ENCODE results near the gene NFASC.

NFASC gene

GRCh38 chr1:204931768-204932572, 61.3 kb downstream of the NFASC start:
- TF ChIP-seq CTCF (conservative IDR thresholded peaks at IDR 0.05; ENCODE audit: control insufficient read depth, insufficient read depth, low read depth, low read length): no peak
- DNase-seq (ENCODE audit: low read depth): no peak
- H3K4me3 ChIP-seq (ENCODE audit: control insufficient read depth, low read depth, low read length): no peak overlapping the region

- no peak for DNase-seq (ENCODE audit: low read depth)
- no peak overlapping the region for H3K4me3 ChIP-seq (ENCODE audit: control insufficient read depth, low read depth, low read length)
- TF ChIP-seq CTCF (conservative IDR thresholded peaks at IDR 0.05; ENCODE audit: control insufficient read depth, insufficient read depth, low read depth, low read length): no peak
These were observed 61.9 kb downstream of the NFASC start for GRCh38 chr1:204932573-204932909.

GRCh38 chr1:204935155-204935554, 64.5 kb downstream of the NFASC start:
- no peak for DNase-seq (ENCODE audit: low read depth)
- no peak for TF ChIP-seq CTCF (conservative IDR thresholded peaks at IDR 0.05; ENCODE audit: control insufficient read depth, insufficient read depth, low read depth, low read length)
- no peak overlapping the region for H3K4me3 ChIP-seq (ENCODE audit: control insufficient read depth, low read depth, low read length)

GRCh38 chr1:204936765-204937164, 66.1 kb downstream of the NFASC start:
- TF ChIP-seq CTCF (conservative IDR thresholded peaks at IDR 0.05; ENCODE audit: control insufficient read depth, insufficient read depth, low read depth, low read length): no peak
- no peak overlapping the region for H3K4me3 ChIP-seq (ENCODE audit: control insufficient read depth, low read depth, low read length)
- no peak for DNase-seq (ENCODE audit: low read depth)

GRCh38 chr1:204937901-204938300, 67.2 kb downstream of the NFASC start:
- H3K4me3 ChIP-seq (ENCODE audit: control insufficient read depth, low read depth, low read length): no peak overlapping the region
- no peak for TF ChIP-seq CTCF (conservative IDR thresholded peaks at IDR 0.05; ENCODE audit: control insufficient read depth, insufficient read depth, low read depth, low read length)
- no peak for DNase-seq (ENCODE audit: low read depth)

- no peak for DNase-seq (ENCODE audit: low read depth)
- no peak overlapping the region for H3K4me3 ChIP-seq (ENCODE audit: control insufficient read depth, low read depth, low read length)
- TF ChIP-seq CTCF (conservative IDR thresholded peaks at IDR 0.05; ENCODE audit: control insufficient read depth, insufficient read depth, low read depth, low read length): no peak
These were observed 69.9 kb downstream of the NFASC start for GRCh38 chr1:204940591-204940990.

Measured in fibroblast of mammary gland (primary cell).